GM23338 (cell line): Measurements from ENCODE around the gene TMEM131L. TPM values are rescaled to one million over a fixed set of nuclear protein-coding genes. Genes with fewer than 3 reads are reported as not detected.

Experiments used
- ATAC-seq: fragments of 200-7000 bp; cut with Tn5 transposase; 3 replicates; pipeline ENCODE4 v1.9.1; 2020
- DNase-seq: peaks from one replicate; pipeline ENCODE4 v3.0.0-alpha.2; 2015; ENCODE audit warnings: low spot score
- H2AFZ ChIP-seq: fragments of 200-600 bp; sonication (generic); 2 replicates; pipeline ENCODE4 v1.8.0; 2016; ENCODE audit warnings: antibody characterized with exemption, mild to moderate bottlenecking, moderate library complexity
- H3F3A ChIP-seq: fragments of 200-600 bp; sonication (generic); replicated peaks from 2 replicates; pipeline ENCODE4 v1.8.0; 2017; ENCODE audit warnings: antibody characterized with exemption, mixed run types, low read depth
- H3K27ac ChIP-seq: fragments of 200-600 bp; sonication (generic); 2 replicates; pipeline ENCODE4 v1.6.1; 2016; ENCODE audit warnings: low read depth
- H3K27me3 ChIP-seq: fragments of 200-600 bp; sonication (generic); 2 replicates; pipeline ENCODE4 v1.8.0; 2016; ENCODE audit warnings: mild to moderate bottlenecking, mixed run types, moderate library complexity; ENCODE audit not compliant: insufficient read depth
- H3K36me3 ChIP-seq: fragments of 200-600 bp; sonication (generic); 2 replicates; pipeline ENCODE4 v1.8.0; 2016; ENCODE audit warnings: mild to moderate bottlenecking; ENCODE audit not compliant: insufficient read depth
- H3K4me1 ChIP-seq: fragments of 200-600 bp; sonication (generic); 2 replicates; pipeline ENCODE4 v1.8.0; 2016; ENCODE audit warnings: mild to moderate bottlenecking, moderate library complexity; ENCODE audit not compliant: insufficient read depth
- H3K4me2 ChIP-seq: fragments of 200-600 bp; sonication (generic); 2 replicates; pipeline ENCODE4 v1.7.1; 2017; ENCODE audit warnings: mixed run types
- H3K4me3 ChIP-seq: fragments of 200-600 bp; sonication (generic); 2 replicates; pipeline ENCODE4 v1.6.1; 2016; ENCODE audit warnings: mixed run types
- H3K79me2 ChIP-seq: fragments of 200-600 bp; sonication (generic); replicated peaks from 2 replicates; pipeline ENCODE4 v1.8.0; 2017; ENCODE audit warnings: mild to moderate bottlenecking; ENCODE audit not compliant: insufficient read depth
- H3K9me2 ChIP-seq: fragments of 200-600 bp; sonication (generic); 2 replicates; pipeline ENCODE4 v1.8.0; 2017; ENCODE audit not compliant: insufficient read depth
- H4K20me1 ChIP-seq: fragments of 200-600 bp; sonication (generic); replicated peaks from 2 replicates; pipeline ENCODE4 v1.8.0; 2017; ENCODE audit warnings: mild to moderate bottlenecking; ENCODE audit not compliant: insufficient read depth
- H3K27ac Mint-ChIP-seq: 2 replicates; pipeline ENCODE4 v1.8.0; 2020; ENCODE audit warnings: inconsistent platforms, mild to moderate bottlenecking, moderate library complexity, mixed read lengths
- H3K27me3 Mint-ChIP-seq: 3 replicates; pipeline ENCODE4 v1.8.0; 2022; ENCODE audit warnings: low read depth, mild to moderate bottlenecking, moderate library complexity, mixed read lengths, inconsistent platforms; ENCODE audit not compliant: insufficient read depth, poor library complexity
- H3K36me3 Mint-ChIP-seq: 3 replicates; pipeline ENCODE4 v1.8.0; 2021; ENCODE audit warnings: low read depth, mild to moderate bottlenecking, inconsistent platforms, moderate library complexity, mixed read lengths
- H3K4me1 Mint-ChIP-seq: 3 replicates; pipeline ENCODE4 v1.8.0; 2020; ENCODE audit warnings: mild to moderate bottlenecking, inconsistent platforms, mixed read lengths
- H3K4me3 Mint-ChIP-seq: 3 replicates; pipeline ENCODE4 v1.8.0; 2021; ENCODE audit warnings: moderate library complexity, mild to moderate bottlenecking, inconsistent platforms, mixed read lengths
- H3K9me3 Mint-ChIP-seq: 3 replicates; pipeline ENCODE4 v1.8.0; 2020; ENCODE audit warnings: moderate library complexity, mild to moderate bottlenecking, inconsistent platforms, mixed read lengths
- CREB1 ChIP-seq: fragments of 250-450 bp; sonication (Bioruptor Pico); IDR thresholded peaks from 2 replicates; pipeline ENCODE4 v1.5.0; 2020; ENCODE audit warnings: low read depth, mild to moderate bottlenecking, moderate library complexity
- ETS1 ChIP-seq: IDR thresholded peaks from 2 replicates; pipeline ENCODE4 v1.6.1; 2016; ENCODE audit warnings: antibody characterized with exemption
- EZH2 ChIP-seq: fragments of 200-600 bp; sonication (generic); IDR thresholded peaks from one replicate; pipeline ENCODE4 v1.8.0; 2017; ENCODE audit warnings: antibody characterized with exemption, mild to moderate bottlenecking, low read depth; ENCODE audit not compliant: unreplicated experiment
- EZH2phosphoT487 ChIP-seq: fragments of 200-600 bp; sonication (generic); IDR thresholded peaks from one replicate; pipeline ENCODE4 v1.8.1; 2018; ENCODE audit warnings: antibody characterized with exemption; ENCODE audit not compliant: unreplicated experiment
- JUNB ChIP-seq: IDR thresholded peaks from one replicate; pipeline ENCODE4 v1.6.1; 2016; ENCODE audit warnings: antibody characterized with exemption; ENCODE audit not compliant: unreplicated experiment
- NANOG ChIP-seq: IDR thresholded peaks from 2 replicates; pipeline ENCODE4 v1.6.1; 2016; ENCODE audit warnings: antibody characterized with exemption, borderline replicate concordance
- POLR2AphosphoS5 ChIP-seq: IDR thresholded peaks from 2 replicates; pipeline ENCODE4 v1.6.1; 2016; ENCODE audit warnings: antibody characterized with exemption, low read depth
- REST ChIP-seq: IDR thresholded peaks from one replicate; pipeline ENCODE4 v1.6.1; 2018; ENCODE audit warnings: antibody characterized with exemption; ENCODE audit not compliant: unreplicated experiment
- STAT1 ChIP-seq: IDR thresholded peaks from one replicate; pipeline ENCODE4 v1.6.1; 2016; ENCODE audit warnings: antibody characterized with exemption; ENCODE audit not compliant: unreplicated experiment
- ZNF114 ChIP-seq: fragments of 250-450 bp; sonication (Bioruptor Pico); IDR thresholded peaks from 2 replicates; pipeline ENCODE4 v1.5.0; 2020; ENCODE audit warnings: mild to moderate bottlenecking, moderate library complexity
- ZNF331 ChIP-seq: fragments of 250-450 bp; sonication (Bioruptor Pico); IDR thresholded peaks from 2 replicates; pipeline ENCODE4 v1.5.0; 2020; ENCODE audit warnings: low read depth, mild to moderate bottlenecking, moderate library complexity
- polyA plus RNA-seq: library from polyadenylated mRNA; unstranded; fragments of >200 nt; fragmentation: Nextera tagmentation; extraction: Ambion mirVana; gene quantifications from 2 replicates; pipeline ENCODE4 v1.2.1, GENCODE V29; 2016
- total RNA-seq: library from RNA; depleted of rRNA; stranded (reverse); fragments of >200 nt; shearing (Covaris generic); gene quantifications from 2 replicates; pipeline ENCODE4 v1.2.3, GENCODE V29; 2014
- TF ChIP-seq, protein P1 (sequence below): fragments of 250-450 bp; sonication (Bioruptor Pico); IDR thresholded peaks from 2 replicates; pipeline ENCODE4 v1.5.0; 2020; ENCODE audit warnings: mild to moderate bottlenecking, moderate library complexity
- TF ChIP-seq, protein P2 (sequence below), 2 experiments: fragments of 200-600 bp in 1 of 2; sonication (generic) in 1 of 2; conservative IDR thresholded peaks; 2 replicates each; pipeline versions ENCODE4 v1.5.1 to v1.6.1; 2016 to 2017; ENCODE audit warnings: antibody characterized with exemption in 2 of 2, low read depth in 2 of 2, mild to moderate bottlenecking in 2 of 2, moderate library complexity in 1 of 2

TMEM131L gene
- total and polyA plus RNA-seq, 2 experiments from 2014 or later: 11.1 to 32.2 TPM

GRCh38 chr4:153661908-153662307 is 195.7 kb downstream of the TMEM131L start:
- ATAC-seq: no peak
- H3K27ac Mint-ChIP-seq: no peak overlapping the region

More at GRCh38 chr4:153661908-153662307, 195.7 kb downstream of the TMEM131L start:
- no peak for DNase-seq
- TF ChIP-seq NANOG (no peak), ZNF331 (CRISPR knock-in tag) (no peak), CREB1 (no peak), POLR2AphosphoS5 (no peak), STAT1 (no peak), ZNF114 (CRISPR knock-in tag) (no peak), REST (no peak), EZH2 (no peak), ETS1 (no peak), JUNB (no peak), EZH2phosphoT487 (no peak)
- TF ChIP-seq, protein P1, sequence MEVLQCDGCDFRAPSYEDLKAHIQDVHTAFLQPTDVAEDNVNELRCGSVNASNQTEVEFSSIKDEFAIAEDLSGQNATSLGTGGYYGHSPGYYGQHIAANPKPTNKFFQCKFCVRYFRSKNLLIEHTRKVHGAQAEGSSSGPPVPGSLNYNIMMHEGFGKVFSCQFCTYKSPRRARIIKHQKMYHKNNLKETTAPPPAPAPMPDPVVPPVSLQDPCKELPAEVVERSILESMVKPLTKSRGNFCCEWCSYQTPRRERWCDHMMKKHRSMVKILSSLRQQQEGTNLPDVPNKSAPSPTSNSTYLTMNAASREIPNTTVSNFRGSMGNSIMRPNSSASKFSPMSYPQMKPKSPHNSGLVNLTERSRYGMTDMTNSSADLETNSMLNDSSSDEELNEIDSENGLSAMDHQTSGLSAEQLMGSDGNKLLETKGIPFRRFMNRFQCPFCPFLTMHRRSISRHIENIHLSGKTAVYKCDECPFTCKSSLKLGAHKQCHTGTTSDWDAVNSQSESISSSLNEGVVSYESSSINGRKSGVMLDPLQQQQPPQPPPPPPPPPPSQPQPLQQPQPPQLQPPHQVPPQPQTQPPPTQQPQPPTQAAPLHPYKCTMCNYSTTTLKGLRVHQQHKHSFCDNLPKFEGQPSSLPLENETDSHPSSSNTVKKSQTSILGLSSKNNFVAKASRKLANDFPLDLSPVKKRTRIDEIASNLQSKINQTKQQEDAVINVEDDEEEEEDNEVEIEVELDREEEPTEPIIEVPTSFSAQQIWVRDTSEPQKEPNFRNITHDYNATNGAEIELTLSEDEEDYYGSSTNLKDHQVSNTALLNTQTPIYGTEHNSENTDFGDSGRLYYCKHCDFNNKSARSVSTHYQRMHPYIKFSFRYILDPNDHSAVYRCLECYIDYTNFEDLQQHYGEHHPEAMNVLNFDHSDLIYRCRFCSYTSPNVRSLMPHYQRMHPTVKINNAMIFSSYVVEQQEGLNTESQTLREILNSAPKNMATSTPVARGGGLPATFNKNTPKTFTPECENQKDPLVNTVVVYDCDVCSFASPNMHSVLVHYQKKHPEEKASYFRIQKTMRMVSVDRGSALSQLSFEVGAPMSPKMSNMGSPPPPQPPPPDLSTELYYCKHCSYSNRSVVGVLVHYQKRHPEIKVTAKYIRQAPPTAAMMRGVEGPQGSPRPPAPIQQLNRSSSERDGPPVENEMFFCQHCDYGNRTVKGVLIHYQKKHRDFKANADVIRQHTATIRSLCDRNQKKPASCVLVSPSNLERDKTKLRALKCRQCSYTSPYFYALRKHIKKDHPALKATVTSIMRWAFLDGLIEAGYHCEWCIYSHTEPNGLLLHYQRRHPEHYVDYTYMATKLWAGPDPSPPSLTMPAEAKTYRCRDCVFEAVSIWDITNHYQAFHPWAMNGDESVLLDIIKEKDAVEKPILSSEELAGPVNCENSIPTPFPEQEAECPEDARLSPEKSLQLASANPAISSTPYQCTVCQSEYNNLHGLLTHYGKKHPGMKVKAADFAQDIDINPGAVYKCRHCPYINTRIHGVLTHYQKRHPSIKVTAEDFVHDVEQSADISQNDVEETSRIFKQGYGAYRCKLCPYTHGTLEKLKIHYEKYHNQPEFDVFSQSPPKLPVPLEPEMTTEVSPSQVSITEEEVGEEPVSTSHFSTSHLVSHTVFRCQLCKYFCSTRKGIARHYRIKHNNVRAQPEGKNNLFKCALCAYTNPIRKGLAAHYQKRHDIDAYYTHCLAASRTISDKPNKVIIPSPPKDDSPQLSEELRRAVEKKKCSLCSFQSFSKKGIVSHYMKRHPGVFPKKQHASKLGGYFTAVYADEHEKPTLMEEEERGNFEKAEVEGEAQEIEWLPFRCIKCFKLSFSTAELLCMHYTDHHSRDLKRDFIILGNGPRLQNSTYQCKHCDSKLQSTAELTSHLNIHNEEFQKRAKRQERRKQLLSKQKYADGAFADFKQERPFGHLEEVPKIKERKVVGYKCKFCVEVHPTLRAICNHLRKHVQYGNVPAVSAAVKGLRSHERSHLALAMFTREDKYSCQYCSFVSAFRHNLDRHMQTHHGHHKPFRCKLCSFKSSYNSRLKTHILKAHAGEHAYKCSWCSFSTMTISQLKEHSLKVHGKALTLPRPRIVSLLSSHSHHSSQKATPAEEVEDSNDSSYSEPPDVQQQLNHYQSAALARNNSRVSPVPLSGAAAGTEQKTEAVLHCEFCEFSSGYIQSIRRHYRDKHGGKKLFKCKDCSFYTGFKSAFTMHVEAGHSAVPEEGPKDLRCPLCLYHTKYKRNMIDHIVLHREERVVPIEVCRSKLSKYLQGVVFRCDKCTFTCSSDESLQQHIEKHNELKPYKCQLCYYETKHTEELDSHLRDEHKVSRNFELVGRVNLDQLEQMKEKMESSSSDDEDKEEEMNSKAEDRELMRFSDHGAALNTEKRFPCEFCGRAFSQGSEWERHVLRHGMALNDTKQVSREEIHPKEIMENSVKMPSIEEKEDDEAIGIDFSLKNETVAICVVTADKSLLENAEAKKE (CRISPR knock-in tag): no peak
- TF ChIP-seq, protein P2, sequence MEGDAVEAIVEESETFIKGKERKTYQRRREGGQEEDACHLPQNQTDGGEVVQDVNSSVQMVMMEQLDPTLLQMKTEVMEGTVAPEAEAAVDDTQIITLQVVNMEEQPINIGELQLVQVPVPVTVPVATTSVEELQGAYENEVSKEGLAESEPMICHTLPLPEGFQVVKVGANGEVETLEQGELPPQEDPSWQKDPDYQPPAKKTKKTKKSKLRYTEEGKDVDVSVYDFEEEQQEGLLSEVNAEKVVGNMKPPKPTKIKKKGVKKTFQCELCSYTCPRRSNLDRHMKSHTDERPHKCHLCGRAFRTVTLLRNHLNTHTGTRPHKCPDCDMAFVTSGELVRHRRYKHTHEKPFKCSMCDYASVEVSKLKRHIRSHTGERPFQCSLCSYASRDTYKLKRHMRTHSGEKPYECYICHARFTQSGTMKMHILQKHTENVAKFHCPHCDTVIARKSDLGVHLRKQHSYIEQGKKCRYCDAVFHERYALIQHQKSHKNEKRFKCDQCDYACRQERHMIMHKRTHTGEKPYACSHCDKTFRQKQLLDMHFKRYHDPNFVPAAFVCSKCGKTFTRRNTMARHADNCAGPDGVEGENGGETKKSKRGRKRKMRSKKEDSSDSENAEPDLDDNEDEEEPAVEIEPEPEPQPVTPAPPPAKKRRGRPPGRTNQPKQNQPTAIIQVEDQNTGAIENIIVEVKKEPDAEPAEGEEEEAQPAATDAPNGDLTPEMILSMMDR (conservative IDR thresholded peaks at IDR 0.05; ENCODE audit: low read depth in 2 of 2): no peak
- Mint-ChIP-seq H3K36me3 (peaks cover 12% of the 10 kb centered on the region; the same call in 2 of the 3 replicates), H3K27me3 (peaks cover 2% of the 10 kb centered on the region), H3K9me3 (peaks cover 21% of the 10 kb centered on the region), H3K4me3 (no peak overlapping the region), H3K4me1 (no peaks in the 10 kb centered on the region)
- Histone ChIP-seq H3K4me3 (no peak overlapping the region), H3K9me2 (peaks cover 12% of the 10 kb centered on the region; the same call in 1 of the 2 replicates), H3K27ac (no peak overlapping the region), H3K4me1 (no peaks in the 10 kb centered on the region), H3K4me2 (no peak overlapping the region), H2AFZ (no peak overlapping the region), H3K36me3 (no peaks in the 10 kb centered on the region), H3F3A (no peaks in the 10 kb centered on the region), H3K79me2 (no peaks in the 10 kb centered on the region), H4K20me1 (no peaks in the 10 kb centered on the region), H3K27me3 (no peaks in the 10 kb centered on the region)
